Mesendoderm (in vitro differentiated cells): ENCODE results near the gene AK5. TPM values are rescaled to one million over a fixed set of nuclear protein-coding genes. Genes with fewer than 3 reads are reported as not detected.

Experiments
- DNase-seq: peaks from one replicate; pipeline ENCODE4 v3.0.0; 2013
- H2AK5ac ChIP-seq: 2 replicates; pipeline ENCODE4 v1.6.1; 2013; ENCODE audit warnings: low read length, inconsistent platforms
- H2BK120ac ChIP-seq: 2 replicates; pipeline ENCODE4 v1.6.1; 2013; ENCODE audit warnings: low read depth, mild to moderate bottlenecking, low read length, moderate library complexity, mixed read lengths
- H2BK15ac ChIP-seq: replicated peaks from 2 replicates; pipeline ENCODE4 v1.6.1; 2013; ENCODE audit warnings: low read depth, mild to moderate bottlenecking, moderate library complexity
- H2BK5ac ChIP-seq: 2 replicates; pipeline ENCODE4 v1.6.1; 2013; ENCODE audit warnings: low read length, inconsistent platforms
- H3K18ac ChIP-seq: 2 replicates; pipeline ENCODE4 v1.6.1; 2013; ENCODE audit warnings: mild to moderate bottlenecking, low read length, mixed read lengths
- H3K23ac ChIP-seq: one replicate; pipeline ENCODE4 v1.6.1; 2013; ENCODE audit warnings: low read length
- H3K27ac ChIP-seq: 2 replicates; pipeline ENCODE4 v1.5.1; 2013; ENCODE audit warnings: low read depth, mild to moderate bottlenecking, inconsistent platforms, low read length, moderate library complexity
- H3K27me3 ChIP-seq: 2 replicates; pipeline ENCODE4 v1.6.1; 2013; ENCODE audit warnings: low read length, control low read depth, mild to moderate bottlenecking, inconsistent platforms; ENCODE audit not compliant: insufficient read depth, poor library complexity
- H3K36me3 ChIP-seq: 2 replicates; pipeline ENCODE4 v1.6.1; 2013; ENCODE audit warnings: low read length, inconsistent platforms; ENCODE audit not compliant: control insufficient read depth, insufficient read depth
- H3K4ac ChIP-seq: one replicate; pipeline ENCODE4 v1.6.1; 2013; ENCODE audit warnings: low read depth, mild to moderate bottlenecking, low read length, moderate library complexity
- H3K4me1 ChIP-seq: 2 replicates; pipeline ENCODE4 v1.6.1; 2013; ENCODE audit warnings: low read depth, low read length, inconsistent platforms; ENCODE audit not compliant: control insufficient read depth
- H3K4me2 ChIP-seq: 2 replicates; pipeline ENCODE4 v1.6.1; 2013; ENCODE audit warnings: low read length
- H3K4me3 ChIP-seq: 2 replicates; pipeline ENCODE4 v1.5.1; 2013; ENCODE audit warnings: mild to moderate bottlenecking, low read length
- H3K56ac ChIP-seq: one replicate; pipeline ENCODE4 v1.6.1; 2013; ENCODE audit warnings: low read length
- H3K79me1 ChIP-seq: 2 replicates; pipeline ENCODE4 v1.6.1; 2013; ENCODE audit warnings: low read length, inconsistent platforms
- H3K79me2 ChIP-seq: 2 replicates; pipeline ENCODE4 v1.6.1; 2013; ENCODE audit warnings: mild to moderate bottlenecking, low read length; ENCODE audit not compliant: control insufficient read depth, insufficient read depth
- H3K9ac ChIP-seq: 2 replicates; pipeline ENCODE4 v1.6.1; 2013; ENCODE audit warnings: low read length, inconsistent platforms
- H4K5ac ChIP-seq: one replicate; pipeline ENCODE4 v1.6.1; 2013; ENCODE audit warnings: low read length
- H4K8ac ChIP-seq: one replicate; pipeline ENCODE4 v1.6.1; 2013; ENCODE audit warnings: low read depth, mild to moderate bottlenecking, control low read depth, low read length, moderate library complexity
- WGBS: extraction: QIAGEN DNeasy Blood & Tissue Kit; methylation state at CpG from one replicate; pipeline ENCODE4 v1.1.7; 2013; ENCODE audit warnings: low lambda C conversion rate, missing lambda C conversion rate; ENCODE audit not compliant: insufficient coverage; ENCODE audit errors: extremely low coverage; 5-methylcytosine and 5-hydroxymethylcytosine counted together
- polyA plus RNA-seq, 2 experiments: library from polyadenylated mRNA; stranded (reverse); fragments of 200-250 nt; gene quantifications; one replicate each; pipeline ENCODE4 v1.2.3, GENCODE V29; 2013

Gene AK5
- polyA plus RNA-seq (2013, experiment 1 of 2): 1.8 TPM
- 1.3 TPM for polyA plus RNA-seq (2013, experiment 2 of 2)

GRCh38 chr1:77281491-77282186 lies at the start of gene AK5:
TSS of gene AK5 (plus strand) at chr1:77282019. CDS start at chr1:77282314, 295 bp downstream.
- H2BK120ac ChIP-seq: no peak within 1 kb of the TSS
- peak within 1 kb of the TSS; percentile 80 for H3K56ac ChIP-seq
- H2AK5ac ChIP-seq: no peak within 1 kb of the TSS
- H3K4me1 ChIP-seq: no peaks in the 10 kb centered on the region
- H3K27ac ChIP-seq: no peak within 1 kb of the TSS
- peak; percentile 46 for DNase-seq
- WGBS: no CpG with 5 or more reads among the region's 71 CpGs
- peaks cover 8% of the 10 kb centered on the region for H3K27me3 ChIP-seq
- H3K4ac ChIP-seq: no peak within 1 kb of the TSS
- H3K4me3 ChIP-seq: peak within 1 kb of the TSS; percentile 56
- no peak within 1 kb of the TSS for H2BK15ac ChIP-seq
- H3K36me3 ChIP-seq: no peaks in the 10 kb centered on the region
- H3K4me2 ChIP-seq: peak within 1 kb of the TSS; percentile 90
- H3K23ac ChIP-seq: peak within 1 kb of the TSS; percentile 30
- no peak within 1 kb of the TSS for H4K8ac ChIP-seq
- peak within 1 kb of the TSS; percentile 58 for H3K9ac ChIP-seq
- H4K5ac ChIP-seq: no peak within 1 kb of the TSS
- H3K79me2 ChIP-seq: no peaks in the 10 kb centered on the region
- H3K18ac ChIP-seq: no peak within 1 kb of the TSS
- H2BK5ac ChIP-seq: no peak within 1 kb of the TSS
- H3K79me1 ChIP-seq: no peaks in the 10 kb centered on the region

DNA sequence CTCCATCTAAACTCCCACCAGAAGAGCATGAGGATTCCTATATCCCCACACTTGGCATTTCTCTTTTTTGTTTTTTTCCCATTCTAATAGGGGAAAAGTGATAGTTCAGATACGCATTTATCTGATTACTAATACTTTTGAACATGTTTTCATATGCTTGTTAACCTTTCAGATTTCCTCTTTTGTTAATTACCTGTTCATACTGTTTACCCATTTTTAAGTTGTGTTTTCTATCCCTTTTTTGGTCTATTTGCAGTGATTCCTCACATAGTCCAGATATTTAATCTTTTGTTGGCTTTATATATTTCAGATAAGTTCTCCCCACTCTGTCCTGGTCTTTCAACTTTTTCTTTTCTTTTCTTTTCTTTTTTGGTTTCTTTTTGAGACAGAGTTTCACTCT lies 49.0 kb upstream of the AK5 start:
- H3K9ac ChIP-seq: no peak overlapping the region
- H3K79me1 ChIP-seq: no peaks in the 10 kb centered on the region
- no peak overlapping the region for H2AK5ac ChIP-seq
- no peak overlapping the region for H2BK15ac ChIP-seq
- no peak overlapping the region for H3K4me3 ChIP-seq
- H3K36me3 ChIP-seq: no peaks in the 10 kb centered on the region
- no peak for DNase-seq
- no peak overlapping the region for H4K8ac ChIP-seq
- no peak overlapping the region for H3K56ac ChIP-seq
- H3K4me1 ChIP-seq: no peaks in the 10 kb centered on the region
- H3K23ac ChIP-seq: no peak overlapping the region
- no peak overlapping the region for H3K4me2 ChIP-seq
- no peaks in the 10 kb centered on the region for H3K79me2 ChIP-seq
- WGBS: no CpG with 5 or more reads among the region's 1 CpG
- H3K27me3 ChIP-seq: no peaks in the 10 kb centered on the region
- H2BK120ac ChIP-seq: no peak overlapping the region
- no peak overlapping the region for H2BK5ac ChIP-seq
- no peak overlapping the region for H3K27ac ChIP-seq
- H3K4ac ChIP-seq: no peak overlapping the region
- no peak overlapping the region for H4K5ac ChIP-seq
- no peak overlapping the region for H3K18ac ChIP-seq

GRCh38 chr1:77234096-77234495 lies 47.7 kb upstream of the AK5 start:
- Histone ChIP-seq H2AK5ac (no peak overlapping the region), H3K9ac (no peak overlapping the region)
- no CpG with 5 or more reads among the region's 1 CpG for WGBS

DNA sequence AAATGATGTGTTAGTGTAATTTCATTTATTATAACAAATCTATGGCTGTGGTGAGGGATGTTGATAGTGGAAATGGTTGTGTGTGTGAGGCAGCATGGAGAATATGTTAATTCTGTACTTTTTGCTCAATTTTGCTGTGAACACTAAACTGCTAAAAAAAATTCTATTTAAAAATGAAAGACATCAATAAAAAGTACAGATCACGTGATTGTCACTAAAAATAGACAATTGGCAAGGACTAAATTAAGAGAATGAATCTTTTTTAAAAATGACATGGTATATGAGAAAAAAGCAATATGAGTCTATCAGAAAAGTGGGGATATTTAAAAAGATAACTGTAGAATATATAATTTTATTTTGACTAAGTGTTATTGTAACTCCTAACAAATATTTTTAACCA lies 46.9 kb upstream of the AK5 start:
- H2AK5ac ChIP-seq: no peak overlapping the region
- no peak overlapping the region for H2BK5ac ChIP-seq
- no CpG with 5 or more reads among the region's 1 CpG for WGBS

More at GRCh38 chr1:77234096-77234495, 47.7 kb upstream of the AK5 start:
- DNase-seq: peak; percentile 16
- H3K23ac ChIP-seq: no peak overlapping the region
- no peaks in the 10 kb centered on the region for H3K79me1 ChIP-seq
- no peaks in the 10 kb centered on the region for H3K36me3 ChIP-seq
- H3K4me1 ChIP-seq: no peaks in the 10 kb centered on the region
- H4K8ac ChIP-seq: no peak overlapping the region
- no peak overlapping the region for H3K18ac ChIP-seq
- H2BK15ac ChIP-seq: no peak overlapping the region
- no peak overlapping the region for H3K27ac ChIP-seq
- H3K4me2 ChIP-seq: no peak overlapping the region
- H4K5ac ChIP-seq: no peak overlapping the region
- H3K56ac ChIP-seq: no peak overlapping the region
- no peaks in the 10 kb centered on the region for H3K27me3 ChIP-seq
- H3K79me2 ChIP-seq: no peaks in the 10 kb centered on the region
- no peak overlapping the region for H2BK5ac ChIP-seq
- H2BK120ac ChIP-seq: no peak overlapping the region
- H3K4me3 ChIP-seq: no peak overlapping the region
- no peak overlapping the region for H3K4ac ChIP-seq

GRCh38 chr1:77238462-77238861 lies 43.4 kb upstream of the AK5 start:
- Histone ChIP-seq H3K56ac (no peak overlapping the region), H3K18ac (no peak overlapping the region), H3K36me3 (no peaks in the 10 kb centered on the region), H3K79me2 (no peaks in the 10 kb centered on the region), H3K79me1 (no peaks in the 10 kb centered on the region), H3K4ac (no peak overlapping the region), H3K27ac (no peak overlapping the region), H2BK120ac (no peak overlapping the region), H3K27me3 (no peaks in the 10 kb centered on the region), H3K4me3 (no peak overlapping the region), H3K4me1 (no peaks in the 10 kb centered on the region), H4K8ac (no peak overlapping the region), H2AK5ac (no peak overlapping the region), H4K5ac (no peak overlapping the region), H2BK15ac (no peak overlapping the region), H3K9ac (no peak overlapping the region), H3K23ac (no peak overlapping the region), H2BK5ac (no peak overlapping the region), H3K4me2 (no peak overlapping the region)
- DNase-seq: no peak
- WGBS: no CpG with 5 or more reads among the region's 1 CpG

More for the DNA sequence above, 46.9 kb upstream of the AK5 start:
- H3K79me2 ChIP-seq: no peaks in the 10 kb centered on the region
- no peak overlapping the region for H3K56ac ChIP-seq
- no peaks in the 10 kb centered on the region for H3K27me3 ChIP-seq
- H3K18ac ChIP-seq: no peak overlapping the region
- H3K4me1 ChIP-seq: no peaks in the 10 kb centered on the region
- H3K9ac ChIP-seq: no peak overlapping the region
- H2BK15ac ChIP-seq: no peak overlapping the region
- no peak overlapping the region for H3K23ac ChIP-seq
- H3K4me2 ChIP-seq: no peak overlapping the region
- H3K4ac ChIP-seq: no peak overlapping the region
- no peak for DNase-seq
- H4K5ac ChIP-seq: no peak overlapping the region
- H3K36me3 ChIP-seq: no peaks in the 10 kb centered on the region
- H3K27ac ChIP-seq: no peak overlapping the region
- no peak overlapping the region for H3K4me3 ChIP-seq
- no peak overlapping the region for H2BK120ac ChIP-seq
- H4K8ac ChIP-seq: no peak overlapping the region
- H3K79me1 ChIP-seq: no peaks in the 10 kb centered on the region

GRCh38 chr1:77239311-77239710 lies 42.5 kb upstream of the AK5 start:
- Histone ChIP-seq H3K27me3 (no peaks in the 10 kb centered on the region), H3K36me3 (no peaks in the 10 kb centered on the region), H3K4me2 (no peak overlapping the region), H3K27ac (no peak overlapping the region), H3K4me3 (no peak overlapping the region), H3K18ac (no peak overlapping the region), H2BK15ac (no peak overlapping the region), H2AK5ac (no peak overlapping the region), H3K56ac (no peak overlapping the region), H4K5ac (no peak overlapping the region), H2BK5ac (no peak overlapping the region), H3K79me1 (no peaks in the 10 kb centered on the region), H3K4ac (no peak overlapping the region), H2BK120ac (no peak overlapping the region), H3K4me1 (no peaks in the 10 kb centered on the region), H3K23ac (no peak overlapping the region), H3K79me2 (no peaks in the 10 kb centered on the region), H3K9ac (no peak overlapping the region), H4K8ac (no peak overlapping the region)
- WGBS: no CpG with 5 or more reads among the region's 3 CpGs
- no peak for DNase-seq
